H1 (cell line): ENCODE measurements around the gene TTC28. TPM values are rescaled to one million over a fixed set of nuclear protein-coding genes. Genes with fewer than 3 reads are reported as not detected.

Experiments
- CTCF ChIA-PET: fragments of 300-600 bp; sonication (Branson Sonifier 250); formaldehyde crosslinking; loops from one replicate; lab custom pipeline; 2021; ENCODE audit not compliant: partially characterized antibody; lab: Charles Lee
- POLR2A ChIA-PET: fragments of 300-600 bp; sonication (Branson Sonifier 250); formaldehyde crosslinking; loops from one replicate; lab custom pipeline; 2021; ENCODE audit warnings: inconsistent platforms; ENCODE audit not compliant: partially characterized antibody; lab: Charles Lee
- DNase-seq, 2 experiments: peaks; one replicate each; pipeline versions ENCODE4 v3.0.0 to v3.0.0-alpha.2; 2010 to 2022; ENCODE audit warnings: low spot score in 2 of 2, low read depth in 1 of 2, mixed read lengths in 1 of 2
- FAIRE-seq: peaks from 2 replicates; lab custom pipeline; 2011; peaks lifted over from hg19 to GRCh38; lab: Jason Lieb, UNC
- H2AFZ ChIP-seq: 2 replicates; pipeline ENCODE4 v1.8.1; 2012; ENCODE audit warnings: low read length, inconsistent platforms
- H2AK5ac ChIP-seq: 2 replicates; pipeline ENCODE4 v1.6.1; 2013; ENCODE audit warnings: low read depth, low read length
- H2BK120ac ChIP-seq: replicated peaks from 2 replicates; pipeline ENCODE3; 2013; ENCODE audit warnings: low read depth, low read length, inconsistent platforms
- H2BK12ac ChIP-seq: 2 replicates; pipeline ENCODE4 v1.6.1; 2013; ENCODE audit warnings: low read depth, low read length
- H2BK15ac ChIP-seq: 2 replicates; pipeline ENCODE4 v1.6.1; 2013; ENCODE audit warnings: low read length
- H2BK20ac ChIP-seq: 2 replicates; pipeline ENCODE4 v1.6.1; 2013; ENCODE audit warnings: low read length
- H2BK5ac ChIP-seq: 2 replicates; pipeline ENCODE4 v1.6.1; 2013; ENCODE audit warnings: low read depth, low read length
- H3K14ac ChIP-seq: 2 replicates; pipeline ENCODE4 v1.6.1; 2013; ENCODE audit warnings: inconsistent platforms; ENCODE audit not compliant: insufficient read length
- H3K18ac ChIP-seq: 2 replicates; pipeline ENCODE4 v1.6.1; 2013; ENCODE audit warnings: low read length; ENCODE audit errors: extremely low read depth
- H3K23ac ChIP-seq: 2 replicates; pipeline ENCODE4 v1.6.1; 2013; ENCODE audit warnings: inconsistent platforms; ENCODE audit not compliant: insufficient read length
- H3K23me2 ChIP-seq: 2 replicates; pipeline ENCODE4 v1.6.1; 2013; ENCODE audit warnings: low read depth, low read length
- H3K27ac ChIP-seq: 2 replicates; pipeline ENCODE4 v1.6.1; 2011; ENCODE audit warnings: low read depth, low read length, inconsistent platforms
- H3K27me3 ChIP-seq, 4 experiments: replicated peaks in 1 of 4; 1 replicate in 1 of 4; 2 replicates in 3 of 4; pipeline versions ENCODE4 v1.6.1 to v1.8.1; 2011 to 2013; ENCODE audit warnings: low read length in 3 of 4, mild to moderate bottlenecking in 3 of 4, inconsistent platforms in 2 of 4, mixed read lengths in 2 of 4, moderate library complexity in 1 of 4; ENCODE audit not compliant: control insufficient read depth in 3 of 4, insufficient read depth in 3 of 4; ENCODE audit errors: extremely low read depth in 1 of 4
- H3K36me3 ChIP-seq, 4 experiments: 2 replicates each; pipeline versions ENCODE4 v1.6.1 to v1.8.1; 2011 to 2013; ENCODE audit warnings: mild to moderate bottlenecking in 4 of 4, low read length in 3 of 4, moderate library complexity in 2 of 4, control low read depth in 1 of 4, inconsistent platforms in 1 of 4; ENCODE audit not compliant: insufficient read depth in 4 of 4, control insufficient read depth in 2 of 4
- H3K4ac ChIP-seq: replicated peaks from 2 replicates; pipeline ENCODE3; 2013; ENCODE audit warnings: low read length, low read depth, mixed read lengths, inconsistent platforms; ENCODE audit not compliant: insufficient read length
- H3K4me1 ChIP-seq, 4 experiments: replicated peaks in 1 of 4; 1 replicate in 1 of 4; 2 replicates in 3 of 4; pipeline versions ENCODE4 v1.6.1 to v1.8.1; 2011 to 2013; ENCODE audit warnings: low read length in 3 of 4, inconsistent platforms in 2 of 4, mixed read lengths in 1 of 4; ENCODE audit not compliant: insufficient read depth in 4 of 4, control insufficient read depth in 3 of 4
- H3K4me2 ChIP-seq, 2 experiments: 2 replicates each; pipeline versions ENCODE4 v1.6.1 to v1.8.1; 2011 to 2013; ENCODE audit warnings: low read depth in 2 of 2, low read length in 2 of 2, control low read depth in 1 of 2, inconsistent platforms in 1 of 2, mild to moderate bottlenecking in 1 of 2; ENCODE audit not compliant: insufficient read depth in 1 of 2
- H3K4me3 ChIP-seq, 4 experiments: fragments of 200-600, 300-600 bp in 1 of 4; sonication (generic), shearing (Covaris generic), sonication (Bioruptor Twin) in 1 of 4; 2 replicates each; pipeline versions ENCODE4 v1.5.1 to v1.8.1; 2011 to 2016; ENCODE audit warnings: low read length in 4 of 4, low read depth in 3 of 4, control low read depth in 2 of 4, inconsistent platforms in 2 of 4, mild to moderate bottlenecking in 2 of 4, mixed read lengths in 1 of 4, moderate library complexity in 1 of 4; ENCODE audit not compliant: insufficient read depth in 2 of 4; ENCODE audit errors: extremely low read depth in 1 of 4
- H3K56ac ChIP-seq: replicated peaks from 2 replicates; pipeline ENCODE3; 2013; ENCODE audit warnings: low read depth, mild to moderate bottlenecking, mixed read lengths, low read length, inconsistent platforms; ENCODE audit not compliant: insufficient read length
- H3K79me1 ChIP-seq: 2 replicates; pipeline ENCODE4 v1.6.1; 2013; ENCODE audit warnings: low read depth, low read length, control low read depth
- H3K79me2 ChIP-seq, 2 experiments: 2 replicates each; pipeline versions ENCODE4 v1.6.1 to v1.8.1; 2012 to 2013; ENCODE audit warnings: low read length in 2 of 2, mild to moderate bottlenecking in 2 of 2, inconsistent platforms in 1 of 2; ENCODE audit not compliant: insufficient read depth in 2 of 2, control insufficient read depth in 1 of 2
- H3K9ac ChIP-seq, 4 experiments: replicated peaks in 1 of 4; 1 replicate in 1 of 4; 2 replicates in 3 of 4; pipeline versions ENCODE4 v1.6.1 to v1.8.1; 2011 to 2013; ENCODE audit warnings: low read depth in 3 of 4, low read length in 3 of 4, control low read depth in 2 of 4, mild to moderate bottlenecking in 2 of 4, moderate library complexity in 2 of 4, inconsistent platforms in 1 of 4; ENCODE audit errors: extremely low read depth in 1 of 4
- H3K9me3 ChIP-seq, 2 experiments: 2 replicates each; pipeline versions ENCODE4 v1.6.1 to v1.8.1; 2012 to 2013; ENCODE audit warnings: mild to moderate bottlenecking in 2 of 2, moderate library complexity in 2 of 2, control low read depth in 1 of 2, inconsistent platforms in 1 of 2, low read depth in 1 of 2, low read length in 1 of 2, mixed read lengths in 1 of 2; ENCODE audit not compliant: insufficient read depth in 2 of 2
- H4K20me1 ChIP-seq, 2 experiments: replicated peaks in 1 of 2; 2 replicates each; pipeline versions ENCODE3 to v1.8.1; 2011 to 2013; ENCODE audit warnings: inconsistent platforms in 2 of 2, low read length in 2 of 2, mild to moderate bottlenecking in 1 of 2; ENCODE audit not compliant: insufficient read depth in 2 of 2, control insufficient read depth in 1 of 2
- H4K5ac ChIP-seq: 2 replicates; pipeline ENCODE4 v1.6.1; 2013; ENCODE audit warnings: low read length, low read depth, mixed read lengths, inconsistent platforms; ENCODE audit not compliant: insufficient read length
- H4K8ac ChIP-seq: 2 replicates; pipeline ENCODE4 v1.8.0; 2013; ENCODE audit warnings: mild to moderate bottlenecking, moderate library complexity, low read length, inconsistent platforms; ENCODE audit not compliant: insufficient read depth; ENCODE audit errors: extremely low read depth
- H4K91ac ChIP-seq: replicated peaks from 2 replicates; pipeline ENCODE3; 2013; ENCODE audit warnings: low read length, mixed read lengths, inconsistent platforms; ENCODE audit not compliant: insufficient read length
- BACH1 ChIP-seq: IDR thresholded peaks from 2 replicates; pipeline ENCODE4 v1.6.1; 2012; ENCODE audit warnings: low read length, improper control_type of control experiment
- CBX5 ChIP-seq: fragments of 300-800, 300-1000 bp; sonication (generic); IDR thresholded peaks from 2 replicates; pipeline ENCODE4 v1.7.1; 2016; ENCODE audit warnings: antibody characterized with exemption, low read length, low read depth
- CTCF ChIP-seq, 3 experiments: IDR thresholded peaks; 1 replicate in 2 of 3; 2 replicates in 1 of 3; pipeline versions ENCODE4 v1.5.1 to v1.6.1; 2011; ENCODE audit warnings: low read length in 3 of 3, mild to moderate bottlenecking in 3 of 3, inconsistent platforms in 2 of 3, low read depth in 1 of 3, moderate library complexity in 1 of 3; ENCODE audit not compliant: insufficient read depth in 1 of 3; ENCODE audit errors: control extremely low read depth in 1 of 3
- GTF2F1 ChIP-seq: IDR thresholded peaks from 2 replicates; pipeline ENCODE4 v1.6.1; 2012; ENCODE audit warnings: low read depth, low read length, improper control_type of control experiment, borderline replicate concordance
- HDAC2 ChIP-seq, 2 experiments: fragments of 300-600 bp in 1 of 2; sonication (generic) in 1 of 2; IDR thresholded peaks; 2 replicates each; pipeline ENCODE4 v1.6.1; 2011 to 2012; ENCODE audit warnings: low read depth in 2 of 2, low read length in 2 of 2, mild to moderate bottlenecking in 2 of 2, moderate library complexity in 2 of 2, borderline replicate concordance in 1 of 2, inconsistent platforms in 1 of 2
- HDAC6 ChIP-seq: IDR thresholded peaks from one replicate; pipeline ENCODE4 v1.7.1; 2012; ENCODE audit warnings: low read depth, mild to moderate bottlenecking, inconsistent platforms, low read length, moderate library complexity
- JUND ChIP-seq: IDR thresholded peaks from 2 replicates; pipeline ENCODE4 v1.6.1; 2011; ENCODE audit warnings: mild to moderate bottlenecking, improper control_type of control experiment, low read length
- MAFK ChIP-seq: IDR thresholded peaks from 2 replicates; pipeline ENCODE4 v1.6.1; 2012; ENCODE audit warnings: low read depth, mild to moderate bottlenecking, improper control_type of control experiment, low read length
- TEAD4 ChIP-seq: IDR thresholded peaks from 2 replicates; pipeline ENCODE4 v1.6.1; 2012; ENCODE audit warnings: low read depth, low read length, inconsistent platforms, mixed read lengths
- YY1 ChIP-seq: IDR thresholded peaks from 2 replicates; pipeline ENCODE4 v1.6.1; 2011; ENCODE audit warnings: low read depth, mild to moderate bottlenecking, low read length
- WGBS, 2 experiments: shearing (Covaris generic) in 1 of 2; methylation state at CpG; one replicate each; pipeline versions ENCODE4 v1.1.6 to v1.1.7; 2013 to 2015; ENCODE audit warnings: low lambda C conversion rate in 2 of 2, mixed read lengths in 2 of 2, inconsistent platforms in 1 of 2, low coverage in 1 of 2, missing lambda C conversion rate in 1 of 2; ENCODE audit not compliant: insufficient replicate concordance in 2 of 2, insufficient coverage in 1 of 2, insufficient read length in 1 of 2; ENCODE audit errors: extremely low coverage in 1 of 2, missing lambda C conversion rate in 1 of 2; 5-methylcytosine and 5-hydroxymethylcytosine counted together
- polyA plus RNA-seq, 7 experiments: library from polyadenylated mRNA; depleted of rRNA in 3 of 7; stranded (reverse) in 5 of 7; unstranded in 2 of 7; fragments of >200 nt in 5 of 7; fragments of 200-250 nt in 2 of 7; gene quantifications; 1 replicate in 5 of 7; 2 replicates in 1 of 7; 4 replicates in 1 of 7; pipeline versions ENCODE4 v1.2.1 to v1.2.3, GENCODE V29; 2011 to 2013; ENCODE audit warnings: missing spikeins in 2 of 7, mixed read lengths in 2 of 7
- total RNA-seq: library from RNA; stranded (reverse); fragmentation: NEBNext Ultra II Directional; extraction: Animal tissue kit (Norgen Biotek cat#: 25700); gene quantifications from 2 replicates; pipeline ENCODE4 v1.2.1, GENCODE V29; 2021

Gene TTC28
- total and polyA plus RNA-seq, 2 of the 8 experiments (the other 6 are each of a cell fraction or from before 2014, with no cell fraction given), result 2.6 to 12.6 TPM

GRCh38 chr22:27962268-27963044, 717.2 kb downstream of the TTC28 start:
- no peak for DNase-seq
- Histone ChIP-seq H2AFZ (no peak overlapping the region), H3K23me2 (no peaks in the 10 kb centered on the region), H3K9ac (no peak overlapping the region), H3K4me1 (peaks cover 0 to 4% (median 1%) of the 10 kb centered on the region in 4 experiments; a peak in 2 of 7 replicates), H3K4me3 (no peak overlapping the region), H3K27ac (no peak overlapping the region), H2BK5ac (no peak overlapping the region), H3K18ac (no peak overlapping the region), H3K4me2 (no peak overlapping the region), H2AK5ac (no peak overlapping the region), H3K79me1 (no peaks in the 10 kb centered on the region), H4K8ac (no peak overlapping the region), H3K27me3 (no peaks in the 10 kb centered on the region), H4K5ac (no peak overlapping the region), H3K79me2 (no peaks in the 10 kb centered on the region), H2BK20ac (no peak overlapping the region), H2BK15ac (no peak overlapping the region), H2BK120ac (no peak overlapping the region), H2BK12ac (no peak overlapping the region), H4K20me1 (no peaks in the 10 kb centered on the region), H3K14ac (no peak overlapping the region), H4K91ac (no peak overlapping the region), H3K4ac (no peak overlapping the region), H3K56ac (no peak overlapping the region), H3K9me3 (no peaks in the 10 kb centered on the region), H3K36me3 (no peaks in the 10 kb centered on the region), H3K23ac (no peak overlapping the region)
- FAIRE-seq, result no peak
- 91% methylated on average over 9 of the region's 9 CpGs; no CpG with 5 or more reads in 1 of the 2 experiments for WGBS, 2 experiments
- ChIA-PET POLR2A (interaction anchor here (1.3 kb wide), 1 partner anchor 18 kb away, joined by 5 read pairs; no protein-coding TSS in a partner anchor), CTCF (interaction anchor here (1.2 to 1.3 kb wide), 2 partner anchors 28 to 83 kb away, joined by 5 to 6 read pairs; no protein-coding TSS in a partner anchor)
- TF ChIP-seq HDAC2 (IDR thresholded peaks at IDR 0.05; ENCODE audit: borderline replicate concordance in 1 of 2, low read depth in 2 of 2, low read length in 2 of 2) (no peak), TEAD4 (no peak), BACH1 (no peak), JUND (no peak), GTF2F1 (no peak), HDAC6 (no peak), CBX5 (no peak), YY1 (no peak), MAFK (no peak), CTCF (IDR thresholded peaks at IDR 0.05; ENCODE audit: control extremely low read depth in 1 of 3, insufficient read depth in 1 of 3, low read depth in 1 of 3, low read length in 3 of 3) (no peak)
